ENCODE results near the gene MAFB.
"Not testable (repeated sequence)": the region's sequence is repeated elsewhere in the genome, so short reads cannot be mapped to it uniquely, and the experiment has no call there.

Gene MAFB

GRCh38 chr20:40689100-40689942 is at the start of gene MAFB:
MAFB (minus strand) TSS chr20:40689236; CDS start chr20:40688850, 386 bp downstream.
- DNase-seq (ENCODE audit: low read depth in 2 of 2) = peak; percentile 38 to 40

DNA sequence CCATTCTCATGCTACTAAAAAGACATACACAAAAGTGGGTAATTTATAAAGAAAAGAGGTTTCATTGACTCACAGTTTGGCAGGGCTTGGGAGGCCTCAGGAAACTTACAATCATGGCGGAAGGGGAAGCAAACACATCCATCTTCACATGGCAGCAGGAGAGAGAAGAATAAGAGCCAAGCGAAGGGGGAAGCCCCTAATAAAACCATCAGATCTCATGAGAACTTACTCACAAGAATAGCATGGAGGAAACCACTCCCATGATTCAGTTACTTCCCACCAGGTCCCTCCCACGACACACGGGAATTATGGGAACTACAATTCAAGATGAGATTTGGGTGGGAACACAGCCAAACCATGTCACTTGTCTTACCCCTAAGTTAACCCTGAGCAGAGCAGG is 47.4 kb upstream of the MAFB start:
- DNase-seq (ENCODE audit: low read depth in 2 of 2) = not testable (repeated sequence)

DNA sequence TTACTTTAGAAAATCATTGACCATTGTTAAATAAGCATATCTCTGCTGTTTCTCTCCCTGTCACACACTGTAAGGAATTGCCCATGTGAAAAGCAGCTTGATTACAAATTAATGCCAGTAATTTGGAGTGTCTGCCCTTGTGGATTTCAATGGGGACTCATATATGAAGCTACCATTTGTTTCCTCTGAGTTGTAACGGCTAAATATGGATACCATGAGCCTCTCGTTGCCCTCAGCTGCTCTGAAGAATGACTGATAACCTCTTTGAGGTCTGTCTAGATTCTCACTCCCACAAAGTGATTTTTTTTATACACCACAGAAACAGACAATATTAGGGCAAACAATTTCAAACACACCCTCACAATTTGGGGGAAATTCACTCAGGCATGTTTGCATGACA is 40.0 kb upstream of the MAFB start:
- no peak for DNase-seq (ENCODE audit: low read depth in 2 of 2)

DNA sequence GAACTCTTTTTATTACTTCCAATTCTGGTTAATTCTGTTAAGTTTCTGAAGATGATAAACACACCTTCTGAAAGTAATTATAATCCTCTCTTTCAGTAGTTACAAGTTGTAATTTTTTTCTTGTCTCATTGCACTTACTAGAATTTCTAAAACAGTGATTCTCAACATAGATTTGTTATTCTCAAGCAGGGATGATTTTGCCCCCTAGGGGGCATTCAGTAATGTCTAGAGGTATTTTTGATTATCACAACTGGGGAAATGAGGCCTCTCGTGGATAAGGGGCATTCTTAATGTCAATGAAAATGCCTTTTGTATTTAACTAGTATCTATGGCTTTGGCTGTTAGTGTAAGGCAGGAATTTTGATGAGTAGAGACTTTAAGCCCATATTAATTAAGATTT is 39.4 kb upstream of the MAFB start:
- DNase-seq (ENCODE audit: low read depth in 2 of 2) = no peak

DNA sequence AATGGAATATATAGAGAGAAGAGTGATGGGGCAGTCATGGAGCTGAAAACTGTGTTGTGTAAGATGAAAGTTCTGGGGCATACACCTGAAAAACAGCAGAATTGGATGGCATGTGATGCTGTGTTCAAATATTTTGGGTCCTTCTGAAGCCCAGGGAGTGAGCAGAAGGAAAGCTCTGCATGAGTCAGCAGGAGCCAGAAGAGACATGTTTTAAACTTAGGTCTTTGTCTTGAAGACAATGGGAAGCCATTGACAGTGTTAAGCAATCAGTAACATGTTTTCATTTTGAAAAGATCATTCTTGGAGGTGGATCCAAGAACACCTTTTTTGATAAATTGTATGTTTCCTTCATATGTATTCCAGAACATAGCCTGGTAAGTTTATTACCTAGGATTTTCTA is 38.9 kb upstream of the MAFB start:
- DNase-seq (ENCODE audit: low read depth in 2 of 2) = no peak

DNA sequence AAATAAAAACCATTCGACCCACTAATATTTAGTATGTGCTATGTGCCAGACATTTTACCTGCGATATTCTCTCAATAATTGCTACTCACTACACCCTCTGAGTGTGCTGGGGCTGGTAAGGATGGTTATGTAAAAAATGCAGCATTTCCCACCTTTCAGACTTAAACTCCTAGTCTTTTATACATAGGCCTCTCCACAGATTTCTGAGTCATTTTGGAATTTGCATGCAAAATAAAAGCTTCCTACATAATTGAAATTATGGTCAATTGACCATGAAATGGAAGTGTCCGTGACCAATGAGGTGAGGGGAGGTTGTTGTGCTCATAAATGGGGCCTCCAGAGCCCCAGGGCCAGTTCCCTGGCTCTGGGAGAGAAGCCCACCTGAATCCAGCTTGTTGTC is 37.7 kb upstream of the MAFB start:
- no peak for DNase-seq (ENCODE audit: low read depth in 2 of 2)

DNA sequence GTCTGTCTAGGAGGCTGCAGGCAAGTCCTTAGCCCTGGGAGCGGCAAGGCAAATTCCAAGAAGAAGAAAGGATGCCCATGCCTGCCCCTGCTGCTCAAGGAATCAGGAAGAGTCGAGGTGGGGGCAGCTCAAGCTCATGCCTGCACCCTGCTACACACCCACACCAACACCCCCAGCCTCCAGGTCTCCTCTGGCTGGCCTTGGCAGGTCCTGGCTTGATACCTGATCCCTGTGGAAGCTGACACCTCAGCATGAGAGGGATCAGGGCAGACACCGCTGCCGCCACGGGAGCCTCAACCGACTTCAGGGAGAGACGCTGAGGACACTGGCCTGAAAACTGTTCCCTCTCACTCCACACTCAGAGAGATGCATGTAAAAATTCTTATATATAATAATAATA is 35.5 kb upstream of the MAFB start:
- no peak for DNase-seq (ENCODE audit: low read depth in 2 of 2)

DNA sequence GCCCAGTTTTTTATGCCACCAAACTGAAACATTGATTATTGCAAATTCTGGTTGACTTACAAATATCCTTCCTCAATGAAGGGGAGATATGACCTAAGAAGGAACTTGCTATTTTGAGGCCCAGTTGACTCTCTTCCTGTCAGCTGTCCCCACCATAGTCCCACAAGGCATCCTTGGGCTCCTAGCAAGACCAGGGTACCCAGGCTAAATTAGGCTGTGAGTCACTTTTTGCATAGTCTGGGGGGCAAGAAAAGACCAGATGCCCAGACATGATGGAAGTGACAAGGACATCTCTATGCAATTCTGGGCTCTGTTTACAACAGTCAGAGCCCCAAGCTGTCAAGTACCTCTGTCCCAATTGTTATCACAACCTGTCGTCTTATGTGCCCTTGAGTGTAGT is 31.8 kb upstream of the MAFB start:
- no peak for DNase-seq (ENCODE audit: low read depth in 2 of 2)

- no peak for DNase-seq (ENCODE audit: low read depth in 2 of 2)
Observed at GRCh38 chr20:40720099-40720498, 31.1 kb upstream of the MAFB start.

GRCh38 chr20:40718982-40719729 is 30.1 kb upstream of the MAFB start:
- no peak for DNase-seq (ENCODE audit: low read depth in 2 of 2)

GRCh38 chr20:40718214-40718977 is 29.4 kb upstream of the MAFB start:
- no peak for DNase-seq (ENCODE audit: low read depth in 2 of 2)

DNA sequence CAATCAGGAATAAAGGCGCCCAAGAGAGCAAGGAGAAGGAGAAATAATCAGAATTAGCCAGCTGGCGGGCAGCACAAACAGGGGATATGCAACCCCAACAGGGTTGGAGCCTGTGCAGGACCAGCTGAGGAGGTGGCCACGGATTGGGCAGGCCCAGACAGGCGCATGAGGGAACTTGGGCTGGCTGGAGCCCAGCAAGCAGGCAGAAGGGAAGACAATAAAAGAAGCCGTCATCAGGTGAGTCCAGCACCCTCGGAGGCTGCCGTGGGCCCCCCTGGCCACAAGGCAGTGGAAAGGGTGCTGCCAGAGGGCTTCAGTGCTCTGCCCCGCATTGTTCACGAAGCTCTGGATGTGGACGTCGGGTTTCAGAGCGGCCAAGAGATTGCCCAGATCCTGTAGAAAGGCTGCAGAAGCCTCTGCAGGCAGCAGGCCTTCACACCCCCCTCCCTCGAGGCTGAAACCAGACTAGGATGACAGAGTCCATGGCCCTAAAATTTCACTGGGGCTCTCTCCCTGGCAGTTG is 28.4 kb upstream of the MAFB start:
- no peak for DNase-seq (ENCODE audit: low read depth in 2 of 2)

DNA sequence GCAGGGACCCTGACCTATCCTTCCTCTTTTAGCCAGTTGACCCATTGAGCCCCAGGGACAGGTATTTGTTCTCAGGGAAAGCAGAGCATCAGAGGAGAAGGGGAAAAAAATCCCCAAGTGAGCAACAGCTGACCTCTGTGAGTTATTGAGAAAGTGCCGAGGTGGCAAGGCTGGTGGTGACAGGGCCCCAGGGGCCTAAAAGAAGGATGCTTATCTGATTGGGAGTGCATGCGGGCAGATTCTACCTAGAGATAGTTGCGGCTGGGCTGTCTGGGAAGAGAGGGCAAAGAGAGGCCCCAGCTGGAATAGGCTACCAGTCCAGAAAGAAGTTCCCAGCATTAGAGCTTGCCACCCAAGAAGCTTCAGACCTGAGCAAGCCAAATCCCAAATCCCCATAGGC is 26.5 kb upstream of the MAFB start:
- DNase-seq (ENCODE audit: low read depth in 2 of 2) = no peak

GRCh38 chr20:40714916-40715315 is 25.9 kb upstream of the MAFB start:
- DNase-seq (ENCODE audit: low read depth in 2 of 2) = no peak

- no peak for DNase-seq (ENCODE audit: low read depth in 2 of 2)
Observed at GRCh38 chr20:40714109-40714508, 25.1 kb upstream of the MAFB start.

DNA sequence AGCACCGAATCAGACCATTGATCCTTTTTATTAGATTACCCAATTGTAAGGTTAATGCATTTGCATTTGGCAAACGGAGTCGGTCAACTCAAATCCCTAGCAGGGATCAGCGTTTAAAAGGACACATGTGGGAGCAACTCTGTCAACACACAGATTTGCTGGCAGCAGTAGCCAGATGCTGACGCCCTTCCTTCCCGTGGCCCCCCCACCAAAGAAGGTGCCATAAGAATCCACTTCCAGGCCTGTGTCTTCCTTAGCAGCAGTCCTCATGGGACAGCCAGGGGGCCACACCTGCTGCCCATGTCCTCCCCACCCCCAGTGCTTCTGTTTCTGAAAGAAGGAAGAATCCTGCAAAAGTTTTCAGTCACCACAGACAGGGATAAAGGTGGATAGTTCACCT is 24.5 kb upstream of the MAFB start:
- no peak for DNase-seq (ENCODE audit: low read depth in 2 of 2)

DNA sequence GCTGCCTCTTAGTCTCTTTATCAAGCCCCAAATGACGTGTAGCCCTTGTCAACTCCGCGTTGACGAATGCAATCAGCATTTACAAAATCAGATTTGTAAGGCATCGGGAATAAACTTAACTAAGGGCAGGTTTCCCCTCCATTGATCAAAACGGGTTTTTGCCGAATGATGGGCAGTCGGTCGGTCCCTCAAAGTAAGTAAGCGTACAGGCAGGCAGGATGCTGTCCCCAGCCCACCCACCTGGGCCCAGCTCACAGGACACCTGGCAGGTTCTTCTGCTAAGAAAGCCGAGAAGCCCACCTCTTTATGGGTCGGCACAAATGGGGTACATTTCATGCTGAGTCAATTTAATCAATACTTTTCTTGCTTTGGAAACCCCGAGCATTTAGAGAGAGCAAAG is 22.0 kb upstream of the MAFB start:
- no peak for DNase-seq (ENCODE audit: low read depth in 2 of 2)

- no peak for DNase-seq (ENCODE audit: low read depth in 2 of 2)
Observed at GRCh38 chr20:40710603-40711002, 21.6 kb upstream of the MAFB start.

GRCh38 chr20:40706977-40707582 is 18.0 kb upstream of the MAFB start:
- no peak for DNase-seq (ENCODE audit: low read depth in 2 of 2)

- no peak for DNase-seq (ENCODE audit: low read depth in 2 of 2)
Observed at GRCh38 chr20:40705413-40705812, 16.4 kb upstream of the MAFB start.

- no peak for DNase-seq (ENCODE audit: low read depth in 2 of 2)
Observed at GRCh38 chr20:40704828-40705227, 15.8 kb upstream of the MAFB start.

Measured in stimulated activated CD4-positive, alpha-beta T cell treated with anti-CD3 and anti-CD28 coated beads, Interleukin-4, amount 100 ng/mL, for 48 hours (primary cell).